ENCODE data around the gene INPP1.
"Not testable (repeated sequence)": the region's sequence is repeated elsewhere in the genome, so short reads cannot be mapped to it uniquely, and the experiment has no call there.

The INPP1 gene

GRCh38 chr2:190334479-190335224 lies 8.7 kb upstream of the INPP1 start:
- DNase-seq (ENCODE audit: low spot score), result peak; percentile 66

DNA sequence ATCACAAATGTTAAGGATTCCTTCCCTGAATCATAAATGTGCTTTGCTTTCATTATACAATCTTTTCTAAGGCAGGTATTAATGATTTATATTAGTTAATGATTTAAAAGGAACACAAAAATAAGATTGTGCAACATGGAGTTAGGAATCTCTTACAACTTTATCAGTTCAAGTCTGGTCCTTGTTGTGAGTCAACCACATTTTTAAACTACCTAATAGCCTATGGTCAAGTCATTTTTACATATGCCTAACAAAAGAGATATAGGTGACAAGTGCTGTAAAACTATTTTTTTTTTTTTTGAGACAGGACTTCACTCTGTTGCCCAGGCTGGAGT lies 8.2 kb upstream of the INPP1 start:
- no peak for DNase-seq (ENCODE audit: low spot score)

DNA sequence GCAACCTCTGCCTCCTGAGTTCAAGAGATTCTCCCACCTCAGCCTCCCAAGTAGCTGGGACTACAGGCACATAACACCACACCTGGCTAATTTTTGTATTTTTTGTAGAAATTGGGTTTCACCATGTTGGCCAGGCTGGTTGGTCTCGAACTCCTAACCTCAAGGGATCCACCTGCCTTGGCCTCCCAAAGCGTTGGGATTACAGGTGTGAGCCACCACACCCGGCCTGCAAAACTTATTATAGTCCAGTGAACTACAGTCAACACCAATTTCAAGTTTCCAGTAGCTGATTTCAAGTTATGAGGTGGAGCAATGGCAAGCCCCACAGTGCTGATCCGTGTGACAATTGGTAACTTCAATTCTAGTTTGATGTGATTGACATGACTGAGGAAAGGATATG lies 7.8 kb upstream of the INPP1 start:
- not testable (repeated sequence) for DNase-seq (ENCODE audit: low spot score)

DNA sequence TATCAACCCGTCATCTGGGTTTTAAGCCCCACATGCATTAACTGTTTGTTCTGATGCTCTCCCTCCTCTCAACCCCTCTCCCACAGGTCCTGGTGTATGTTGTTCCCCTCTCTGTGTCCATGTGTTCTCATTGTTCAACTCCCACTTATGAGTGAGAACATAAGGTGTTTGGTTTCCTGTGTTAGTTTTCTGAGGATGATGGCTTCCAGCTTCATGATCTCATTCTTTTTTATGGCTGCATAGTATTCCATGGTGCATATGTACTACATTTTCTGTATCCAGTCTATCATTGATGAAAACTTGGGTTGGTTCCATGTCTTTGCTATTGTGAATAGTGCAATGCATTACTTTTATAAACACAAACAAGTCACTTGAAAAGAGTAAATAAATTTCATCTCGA lies 7.0 kb upstream of the INPP1 start:
- no peak for DNase-seq (ENCODE audit: low spot score)

- DNase-seq (ENCODE audit: low spot score), result no peak
Measured at GRCh38 chr2:190338453-190338852, 4.9 kb upstream of the INPP1 start.

DNA sequence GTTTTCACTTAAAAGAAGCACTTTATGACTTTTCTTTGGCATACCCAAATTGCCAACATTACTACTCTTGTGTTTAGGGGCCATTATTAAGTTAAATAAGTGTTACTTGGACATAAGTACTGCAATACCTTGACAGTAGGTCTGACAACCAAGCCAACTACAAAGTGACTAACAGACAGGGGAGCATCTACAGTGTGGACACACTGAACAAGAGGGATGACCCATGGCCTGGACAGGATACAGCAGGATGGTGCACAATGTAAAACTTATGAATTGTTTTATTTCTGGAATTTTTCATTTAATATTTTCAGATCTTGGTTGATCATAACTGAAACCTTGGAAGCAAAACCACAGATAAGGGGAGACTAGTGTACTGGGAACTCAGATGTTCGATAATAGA lies 4.0 kb upstream of the INPP1 start:
- no peak for DNase-seq (ENCODE audit: low spot score)

GRCh38 chr2:190340369-190340768 lies 3.0 kb upstream of the INPP1 start:
- DNase-seq (ENCODE audit: low spot score), result peak; percentile 78

GRCh38 chr2:190342611-190343010 lies 778 bp upstream of the INPP1 start:
- no peak for DNase-seq (ENCODE audit: low spot score)

GRCh38 chr2:190343089-190343535 lies 277 bp upstream of the INPP1 start:
- DNase-seq (ENCODE audit: low spot score), result peak; percentile 71

- peak; percentile 80 for DNase-seq (ENCODE audit: low spot score)
Measured at GRCh38 chr2:190344276-190344827, 963 bp downstream of the INPP1 start.

- DNase-seq (ENCODE audit: low spot score), result no peak
Measured at GRCh38 chr2:190350371-190350770, 7.0 kb downstream of the INPP1 start.

GRCh38 chr2:190351955-190352354 lies 8.6 kb downstream of the INPP1 start:
- no peak for DNase-seq (ENCODE audit: low spot score)

DNA sequence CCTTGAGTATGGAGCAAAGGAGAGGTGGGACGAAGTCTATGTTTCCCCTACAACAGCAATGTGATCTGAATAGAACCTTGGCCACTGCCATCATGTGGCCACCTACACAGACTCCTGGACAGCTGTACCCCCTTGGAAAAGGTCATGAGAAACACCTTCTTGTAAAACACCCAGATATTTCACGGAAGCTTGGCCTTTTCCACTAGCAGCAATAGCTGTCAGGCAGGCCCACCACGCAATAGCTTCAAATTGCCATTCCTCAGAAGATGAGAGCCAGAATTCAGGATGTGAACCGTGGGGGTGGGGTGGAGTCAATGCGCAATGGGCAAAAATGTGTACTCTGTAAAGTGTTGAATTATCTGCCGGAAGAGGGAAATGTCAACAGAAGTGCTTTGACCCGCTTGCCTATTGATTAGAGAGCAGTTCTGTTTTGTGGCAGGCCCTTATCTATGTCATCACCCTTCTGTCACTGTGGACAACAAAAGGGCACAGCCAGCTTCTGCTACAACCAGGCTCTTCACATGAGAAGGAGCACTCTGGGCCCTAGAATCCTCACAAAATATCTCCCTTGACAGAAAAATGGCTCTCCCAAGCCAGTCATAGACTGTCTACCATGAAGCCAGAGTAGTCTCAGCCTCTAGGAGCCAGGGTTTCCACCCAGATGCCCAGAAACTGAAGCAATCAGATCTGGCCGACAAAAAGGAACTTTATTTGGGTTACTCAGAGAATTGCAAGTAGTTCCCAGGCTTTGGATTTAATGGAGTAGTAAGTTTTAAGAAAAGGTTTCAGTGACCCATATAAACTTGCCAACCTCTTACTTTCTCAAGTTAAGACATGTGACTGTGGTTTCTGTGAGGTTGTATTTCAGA lies 9.5 kb downstream of the INPP1 start:
- DNase-seq (ENCODE audit: low spot score), result no peak

- DNase-seq (ENCODE audit: low spot score), result no peak
Measured at GRCh38 chr2:190353537-190353899, 10.1 kb downstream of the INPP1 start.

DNA sequence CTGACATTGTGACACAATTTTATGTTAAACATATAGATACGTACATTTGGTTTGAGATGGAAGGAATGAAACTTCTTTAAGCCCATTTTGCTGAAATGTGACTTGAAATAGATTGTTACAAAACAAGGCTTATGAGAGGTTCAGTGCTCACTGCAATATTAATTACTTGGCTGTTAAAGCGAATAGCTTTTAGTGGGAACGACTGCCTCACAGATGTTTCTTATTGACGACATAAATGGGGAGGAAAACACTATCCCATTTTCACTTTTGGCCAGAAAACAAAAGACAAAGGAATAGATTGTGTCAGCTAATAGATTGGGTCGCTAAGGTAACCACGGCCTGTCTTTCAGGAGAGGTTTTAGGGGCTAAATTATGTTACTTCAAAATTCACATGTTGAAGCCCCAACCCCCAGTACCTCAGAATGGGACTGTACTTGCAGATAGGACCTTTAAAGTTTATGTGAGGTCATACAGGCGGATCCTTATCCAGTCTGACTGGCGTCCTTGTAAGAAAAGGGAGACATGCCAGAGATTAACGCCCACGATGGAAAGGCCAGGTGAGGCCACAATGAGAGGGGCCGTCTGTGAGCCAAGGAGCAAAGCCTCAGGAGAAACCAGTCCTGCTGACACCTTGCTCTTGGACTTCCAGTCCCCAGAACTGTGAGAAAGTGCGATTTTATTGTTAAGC lies 10.8 kb downstream of the INPP1 start:
- DNase-seq (ENCODE audit: low spot score), result no peak

DNA sequence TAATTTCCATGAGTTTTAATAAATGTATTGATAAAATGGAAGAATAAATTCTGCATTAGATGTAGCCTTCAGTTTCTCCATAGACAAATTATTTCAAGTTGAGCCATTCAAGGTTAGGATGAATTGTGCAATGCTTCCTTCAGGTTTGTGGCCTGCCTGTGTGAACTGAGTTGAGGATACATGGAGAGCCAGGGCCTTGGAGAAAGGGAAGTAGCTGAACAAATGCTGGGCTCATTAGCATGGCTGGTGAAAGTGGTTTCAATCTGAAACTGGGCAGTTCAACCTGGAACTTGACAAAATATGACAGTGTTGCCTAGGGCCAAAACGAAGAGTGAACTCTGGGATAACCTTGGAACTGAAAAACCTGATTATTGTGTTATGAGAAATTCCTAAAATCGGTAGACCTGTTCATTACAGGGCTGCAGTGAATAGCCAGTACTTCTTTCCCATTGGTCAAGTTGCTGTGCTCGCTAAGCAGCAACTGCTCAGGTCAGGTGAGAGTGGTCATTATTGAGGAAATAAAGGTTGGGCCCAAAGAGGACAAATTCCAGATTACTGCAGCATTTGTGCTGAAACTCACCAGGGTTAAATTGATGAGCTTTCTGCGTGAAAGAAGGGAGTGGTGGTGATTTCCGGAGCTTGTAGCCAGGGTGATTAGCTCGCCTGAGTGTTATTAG lies 12.7 kb downstream of the INPP1 start:
- DNase-seq (ENCODE audit: low spot score), result no peak

DNA sequence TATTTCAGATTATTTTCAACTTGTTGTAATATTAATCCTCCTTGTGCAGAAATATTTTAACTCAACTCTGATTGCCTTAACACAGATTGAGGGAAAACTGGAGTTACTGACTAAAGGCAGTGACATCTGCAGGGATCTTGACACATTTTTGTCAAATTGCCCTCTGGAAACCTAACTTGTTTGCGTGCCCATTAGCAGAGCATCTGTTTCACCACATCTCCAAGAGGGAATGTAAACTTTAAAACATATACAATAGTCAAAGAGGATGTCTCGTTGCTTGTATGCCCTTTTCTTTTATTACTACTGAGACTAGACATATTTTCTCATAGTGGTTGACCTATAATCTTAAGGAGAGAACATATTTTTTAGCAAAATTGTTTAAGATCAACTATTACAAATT lies 14.2 kb downstream of the INPP1 start:
- DNase-seq (ENCODE audit: low spot score), result no peak

GRCh38 chr2:190358655-190359448 lies 15.5 kb downstream of the INPP1 start:
- DNase-seq (ENCODE audit: low spot score), result not testable (repeated sequence)

DNA sequence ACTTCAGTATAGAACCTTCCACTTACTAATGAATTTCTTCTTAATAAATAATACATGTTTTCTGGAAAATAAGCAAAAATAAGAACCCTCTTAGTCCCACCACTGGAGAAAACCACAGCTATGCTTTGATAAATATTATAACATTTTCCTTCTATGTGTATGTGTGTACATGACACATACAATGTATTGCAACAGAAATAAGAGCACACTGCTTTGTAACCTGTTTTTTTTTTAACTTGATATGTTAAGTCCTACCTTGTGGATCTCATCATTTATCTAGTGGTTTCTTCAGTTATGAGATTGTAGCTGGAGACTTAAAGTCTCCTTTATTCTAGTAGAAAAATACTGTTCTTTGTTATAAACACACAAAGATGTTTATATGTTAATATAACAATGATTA lies 17.2 kb downstream of the INPP1 start:
- DNase-seq (ENCODE audit: low spot score), result no peak

GRCh38 chr2:190360965-190361364 lies 17.6 kb downstream of the INPP1 start:
- no peak for DNase-seq (ENCODE audit: low spot score)

DNA sequence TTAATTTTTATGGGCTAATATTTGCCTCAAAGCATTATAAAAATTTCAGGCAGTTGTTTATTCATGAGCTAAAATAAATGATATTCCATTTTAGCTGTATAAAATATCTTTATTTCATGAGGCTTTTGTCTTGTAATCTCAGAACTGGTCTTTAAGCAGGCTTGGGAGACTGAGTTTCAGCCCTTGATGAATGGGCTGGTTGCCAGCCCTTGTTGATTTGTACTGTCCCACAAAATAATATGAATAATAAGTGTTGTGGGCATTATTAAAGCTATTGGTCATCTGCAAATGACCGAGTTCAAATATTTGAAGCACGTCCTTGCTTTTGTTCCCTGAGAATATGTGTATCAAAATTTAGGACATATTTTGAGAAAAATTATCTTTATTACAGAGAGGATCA lies 18.2 kb downstream of the INPP1 start:
- no peak for DNase-seq (ENCODE audit: low spot score)
